Endothelial cell of umbilical vein (primary cell): ENCODE measurements around the gene HIVEP3. TPM values are rescaled to one million over a fixed set of nuclear protein-coding genes. Genes with fewer than 3 reads are reported as not detected.

ENCODE experiments used
- BruUV-seq: library from RNA; stranded (reverse); fragments of 400-500 nt; replicated peaks from 2 replicates; lab custom pipeline; 2021; lab: Mats Ljungman, UMichigan
- CTCF ChIA-PET: fragments of 300-600, 350-600 bp; sonication (Branson Sonifier 250); formaldehyde crosslinking; loops from one replicate; lab custom pipeline; 2021; ENCODE audit warnings: antibody characterized with exemption, inconsistent platforms; lab: Charles Lee
- POLR2A ChIA-PET: fragments of 300-600, 350-600 bp; sonication (Branson Sonifier 250); formaldehyde crosslinking; loops from one replicate; lab custom pipeline; 2021; ENCODE audit warnings: antibody characterized with exemption, inconsistent platforms; lab: Charles Lee
- DNase-seq: peaks from one replicate; pipeline ENCODE4 v3.0.0-alpha.2; 2011; ENCODE audit warnings: low read depth, low spot score
- FAIRE-seq: peaks from 2 replicates; lab custom pipeline; 2011; peaks lifted over from hg19 to GRCh38; lab: Jason Lieb, UNC
- H2AFZ ChIP-seq: 2 replicates; pipeline ENCODE4 v1.6.0; 2012; ENCODE audit warnings: low read depth, low read length, control low read depth, inconsistent platforms
- H3K27ac ChIP-seq: 2 replicates; pipeline ENCODE4 v1.5.1; 2011; ENCODE audit warnings: low read depth, mild to moderate bottlenecking, control low read depth, low read length, moderate library complexity; ENCODE audit not compliant: insufficient read depth
- H3K27me3 ChIP-seq, 2 experiments: 2 replicates each; pipeline versions ENCODE4 v1.6.0 to v1.6.1; 2011; ENCODE audit warnings: low read length in 2 of 2, mixed read lengths in 1 of 2; ENCODE audit not compliant: control insufficient read depth in 2 of 2, insufficient read depth in 2 of 2
- H3K36me3 ChIP-seq, 2 experiments: 2 replicates in 1 of 2; 3 replicates in 1 of 2; pipeline ENCODE4 v1.5.1; 2011; ENCODE audit warnings: low read length in 2 of 2, mild to moderate bottlenecking in 1 of 2, moderate library complexity in 1 of 2; ENCODE audit not compliant: control insufficient read depth in 2 of 2, insufficient read depth in 2 of 2; ENCODE audit errors: extremely low read depth in 1 of 2
- H3K4me1 ChIP-seq: 3 replicates; pipeline ENCODE4 v1.5.1; 2011; ENCODE audit warnings: mild to moderate bottlenecking, low read length; ENCODE audit not compliant: control insufficient read depth, insufficient read depth; ENCODE audit errors: extremely low read depth
- H3K4me2 ChIP-seq: 2 replicates; pipeline ENCODE4 v1.6.1; 2011; ENCODE audit warnings: low read length, control low read depth, mixed read lengths; ENCODE audit not compliant: insufficient read depth
- H3K4me3 ChIP-seq, 3 experiments: fragments of 200-600 bp in 1 of 3; sonication (generic), shearing (Covaris generic) in 1 of 3; replicated peaks in 1 of 3; 2 replicates each; pipeline ENCODE4 v1.5.1; 2011 to 2016; ENCODE audit warnings: control low read depth in 3 of 3, low read length in 3 of 3, mild to moderate bottlenecking in 2 of 3, inconsistent platforms in 1 of 3, low read depth in 1 of 3, moderate library complexity in 1 of 3; ENCODE audit not compliant: insufficient read depth in 1 of 3
- H3K79me2 ChIP-seq: 2 replicates; pipeline ENCODE4 v1.6.0; 2012; ENCODE audit warnings: low read length, inconsistent platforms; ENCODE audit not compliant: control insufficient read depth, insufficient read depth
- H3K9ac ChIP-seq: replicated peaks from 2 replicates; pipeline ENCODE3; 2011; ENCODE audit warnings: low read length, control low read depth; ENCODE audit not compliant: insufficient read depth; ENCODE audit errors: extremely low read depth
- H3K9me1 ChIP-seq: replicated peaks from 3 replicates; pipeline ENCODE4 v1.6.0; 2011; ENCODE audit warnings: mild to moderate bottlenecking, low read length; ENCODE audit not compliant: control insufficient read depth, insufficient read depth; ENCODE audit errors: extremely low read depth
- H3K9me3 ChIP-seq: replicated peaks from 2 replicates; pipeline ENCODE4 v1.5.1; 2012; ENCODE audit warnings: low read length, inconsistent platforms; ENCODE audit not compliant: control insufficient read depth, insufficient read depth
- H4K20me1 ChIP-seq: replicated peaks from 2 replicates; pipeline ENCODE3; 2011; ENCODE audit warnings: mild to moderate bottlenecking, low read length; ENCODE audit not compliant: control insufficient read depth, insufficient read depth; ENCODE audit errors: extremely low read depth
- EZH2 ChIP-seq: IDR thresholded peaks from 2 replicates; pipeline ENCODE4 v1.6.1; 2012; ENCODE audit warnings: borderline replicate concordance, low read depth, mild to moderate bottlenecking, moderate library complexity, low read length, inconsistent platforms; ENCODE audit not compliant: severe bottlenecking
- FOS ChIP-seq: IDR thresholded peaks from 2 replicates; pipeline ENCODE4 v1.6.1; 2011; ENCODE audit warnings: mild to moderate bottlenecking, low read length, moderate library complexity, borderline replicate concordance; ENCODE audit not compliant: insufficient read depth
- GATA2 ChIP-seq: IDR thresholded peaks from 2 replicates; pipeline ENCODE4 v1.7.0; 2011; ENCODE audit warnings: low read depth, mild to moderate bottlenecking, moderate library complexity, mixed read lengths, low read length; ENCODE audit not compliant: insufficient read length, insufficient read depth
- JUN ChIP-seq: IDR thresholded peaks from 2 replicates; pipeline ENCODE4 v1.6.1; 2011; ENCODE audit warnings: borderline replicate concordance, low read depth; ENCODE audit not compliant: insufficient read length, insufficient read depth
- MAX ChIP-seq: IDR thresholded peaks from 2 replicates; pipeline ENCODE4 v1.6.1; 2011; ENCODE audit not compliant: insufficient read depth, insufficient read length
- MYC ChIP-seq: IDR thresholded peaks from one replicate; pipeline ENCODE4 v1.6.1; 2011; ENCODE audit warnings: mild to moderate bottlenecking, low read depth, low read length
- POLR2A ChIP-seq: IDR thresholded peaks from 2 replicates; pipeline ENCODE4 v1.6.1; 2012; ENCODE audit warnings: low read depth, mild to moderate bottlenecking, control low read depth, low read length
- POLR2AphosphoS5 ChIP-seq: IDR thresholded peaks from 2 replicates; pipeline ENCODE4 v1.6.1; 2012; ENCODE audit warnings: low read depth, mild to moderate bottlenecking, control low read depth, low read length, moderate library complexity; ENCODE audit not compliant: insufficient read depth
- dilution Hi-C: fragments of 300-500 bp; cut with MboI; formaldehyde crosslinking; loops from one replicate; pipeline ENCODE4 v1.15.0; 2019; ENCODE audit warnings: low sequenced_read_pairs; ENCODE audit not compliant: extremely low pct_ligation_motif_present
- intact Hi-C: fragments of 100-400 bp; cut with micrococcal nuclease; formaldehyde crosslinking; loops from one replicate; pipeline ENCODE4 v1.10.0; 2022
- polyA plus RNA-seq, 4 experiments: library from polyadenylated mRNA; depleted of rRNA in 3 of 4; stranded (reverse) in 3 of 4; unstranded in 1 of 4; fragments of >200 nt; gene quantifications; 2 replicates each; pipeline versions ENCODE4 v1.2.1 to v1.2.3, GENCODE V29; 2011 to 2012; ENCODE audit warnings: missing spikeins in 1 of 4
- total RNA-seq: library from RNA; stranded (reverse); gene quantifications from 2 replicates; pipeline ENCODE4 v1.2.3, GENCODE V29; 2021
- TF ChIP-seq, protein P1 (sequence below), 2 donors: IDR thresholded peaks; 1 replicate in 1 of 2; 2 replicates in 1 of 2; pipeline ENCODE4 v1.5.1; 2011; ENCODE audit warnings: low read length in 2 of 2, mild to moderate bottlenecking in 2 of 2, moderate library complexity in 2 of 2, control low read depth in 1 of 2, inconsistent platforms in 1 of 2, low read depth in 1 of 2; ENCODE audit not compliant: insufficient read depth in 1 of 2; ENCODE audit errors: extremely low read depth in 1 of 2

The HIVEP3 gene
- total and polyA plus RNA-seq, 2 donors (not counting 3 experiments of a cell fraction or from before 2014, with no cell fraction given) = 3.4 to 4.0 TPM

DNA sequence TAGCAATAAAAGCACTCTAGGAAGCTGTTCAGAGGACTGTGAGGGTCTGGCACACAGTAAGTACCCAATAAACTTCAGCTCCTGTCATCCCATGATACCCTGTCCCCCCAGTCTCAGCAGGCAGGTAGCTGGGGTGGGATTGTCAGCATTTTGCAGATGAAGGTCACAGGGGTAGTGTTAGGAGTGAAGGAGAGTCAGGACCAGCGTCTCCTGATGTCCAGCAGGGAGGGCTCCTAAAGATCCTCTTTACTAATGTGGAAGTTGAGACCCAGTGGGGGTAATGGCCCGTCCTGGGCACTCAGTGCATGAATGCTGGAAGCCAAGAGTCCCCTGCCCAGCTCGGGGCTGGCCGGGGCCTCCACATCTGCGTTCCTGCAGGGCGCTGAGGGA, 402.9 kb downstream of the HIVEP3 start:
- peaks cover 4% of the 10 kb centered on the region for H3K4me1 ChIP-seq
- H4K20me1 ChIP-seq = no peaks in the 10 kb centered on the region
- H3K9ac ChIP-seq = no peak overlapping the region
- no peaks in the 10 kb centered on the region for H3K27me3 ChIP-seq
- no peak overlapping the region for H2AFZ ChIP-seq
- BruUV-seq = no TSS peak
- POLR2A ChIA-PET = interaction anchor here (1.3 kb wide), 1 partner anchor 19 kb away, joined by 3 read pairs; no protein-coding TSS in a partner anchor
- FAIRE-seq = no peak
- no peak for TF ChIP-seq GATA2
- TF ChIP-seq, protein P1, sequence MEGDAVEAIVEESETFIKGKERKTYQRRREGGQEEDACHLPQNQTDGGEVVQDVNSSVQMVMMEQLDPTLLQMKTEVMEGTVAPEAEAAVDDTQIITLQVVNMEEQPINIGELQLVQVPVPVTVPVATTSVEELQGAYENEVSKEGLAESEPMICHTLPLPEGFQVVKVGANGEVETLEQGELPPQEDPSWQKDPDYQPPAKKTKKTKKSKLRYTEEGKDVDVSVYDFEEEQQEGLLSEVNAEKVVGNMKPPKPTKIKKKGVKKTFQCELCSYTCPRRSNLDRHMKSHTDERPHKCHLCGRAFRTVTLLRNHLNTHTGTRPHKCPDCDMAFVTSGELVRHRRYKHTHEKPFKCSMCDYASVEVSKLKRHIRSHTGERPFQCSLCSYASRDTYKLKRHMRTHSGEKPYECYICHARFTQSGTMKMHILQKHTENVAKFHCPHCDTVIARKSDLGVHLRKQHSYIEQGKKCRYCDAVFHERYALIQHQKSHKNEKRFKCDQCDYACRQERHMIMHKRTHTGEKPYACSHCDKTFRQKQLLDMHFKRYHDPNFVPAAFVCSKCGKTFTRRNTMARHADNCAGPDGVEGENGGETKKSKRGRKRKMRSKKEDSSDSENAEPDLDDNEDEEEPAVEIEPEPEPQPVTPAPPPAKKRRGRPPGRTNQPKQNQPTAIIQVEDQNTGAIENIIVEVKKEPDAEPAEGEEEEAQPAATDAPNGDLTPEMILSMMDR (IDR thresholded peaks at IDR 0.05; ENCODE audit: extremely low read depth in 1 of 2, insufficient read depth in 1 of 2, low read depth in 1 of 2, low read length in 2 of 2) = no peak
- no peak for TF ChIP-seq POLR2AphosphoS5
- TF ChIP-seq FOS = no peak
- no peak for TF ChIP-seq POLR2A
- no peak for TF ChIP-seq MYC
- TF ChIP-seq MAX = no peak
- no peak for TF ChIP-seq EZH2
- no peak for TF ChIP-seq JUN
- no peaks in the 10 kb centered on the region for H3K36me3 ChIP-seq
- dilution Hi-C loops = no loop called here
- no peak for DNase-seq
- H3K27ac ChIP-seq = no peak overlapping the region
- intact Hi-C loops = loop anchor here (1.0 to 2.0 kb wide), 5 partner anchors 19 to 280 kb away; no protein-coding TSS in a partner anchor
- no peaks in the 10 kb centered on the region for H3K79me2 ChIP-seq
- no peaks in the 10 kb centered on the region for H3K9me3 ChIP-seq
- CTCF ChIA-PET = interaction anchor here (0.6 to 3.3 kb wide), 41 partner anchors 8 to 697 kb away, joined by 3 to 33 read pairs (median 4); no protein-coding TSS in a partner anchor
- no peaks in the 10 kb centered on the region for H3K9me1 ChIP-seq
- no peak overlapping the region for H3K4me3 ChIP-seq
- H3K4me2 ChIP-seq = no peak overlapping the region
